KOPT-K1 (cell line): Measurements from ENCODE around the gene DNAJB6.

Experiments
- H3K27ac ChIP-seq: fragments of 200-600 bp; sonication (generic); 2 replicates; pipeline ENCODE4 v1.5.1; 2016; ENCODE audit warnings: antibody characterized with exemption, mild to moderate bottlenecking, low read depth, low read length; ENCODE audit not compliant: poor library complexity, severe bottlenecking
- H3K36me3 ChIP-seq: fragments of 200-600 bp; sonication (generic); 2 replicates; pipeline ENCODE4 v1.5.1; 2017; ENCODE audit warnings: antibody characterized with exemption, mild to moderate bottlenecking, low read length, moderate library complexity; ENCODE audit not compliant: insufficient read depth
- H3K9me3 ChIP-seq: fragments of 200-600 bp; sonication (generic); 2 replicates; pipeline ENCODE4 v1.5.1; 2017; ENCODE audit warnings: antibody characterized with exemption, low read length, mild to moderate bottlenecking; ENCODE audit not compliant: insufficient read depth, poor library complexity, severe bottlenecking

The DNAJB6 gene

DNA sequence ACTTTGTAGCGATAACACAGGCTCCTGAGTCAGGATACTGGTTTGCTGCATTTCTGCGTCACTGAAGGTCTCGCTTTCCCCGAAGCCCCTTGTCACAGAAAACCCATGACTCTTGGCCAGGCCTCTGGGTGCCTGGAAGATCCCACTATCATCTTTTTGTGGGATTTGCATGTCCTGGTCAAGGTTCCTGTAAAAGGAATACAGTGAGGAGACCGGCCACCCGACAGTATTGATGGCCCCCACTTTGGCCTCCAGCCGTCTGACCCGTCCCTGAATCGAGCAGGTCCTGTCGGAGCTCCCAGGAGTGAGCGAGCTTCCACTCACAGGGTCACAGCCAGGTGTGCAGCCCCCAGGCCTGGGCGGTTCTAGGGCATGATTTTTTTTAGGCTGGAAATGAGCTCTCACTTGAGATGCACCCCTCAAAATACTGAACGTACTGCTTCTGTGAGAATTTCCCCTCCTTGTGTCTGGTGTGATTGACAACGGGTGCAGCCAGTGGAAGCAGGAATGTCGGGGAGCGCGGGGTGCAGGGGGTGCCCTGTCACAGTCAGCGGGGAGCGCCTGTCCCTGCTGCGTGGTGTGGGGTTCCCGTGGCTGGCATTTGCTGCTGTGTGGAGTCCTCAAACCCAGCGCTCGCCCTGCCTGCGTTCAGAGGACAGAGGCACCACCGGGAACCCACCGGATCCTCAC is 75.8 kb downstream of the DNAJB6 start:
- H3K36me3 ChIP-seq = peaks cover 98% of the 10 kb centered on the region
- no peak overlapping the region for H3K27ac ChIP-seq
- H3K9me3 ChIP-seq = no peaks in the 10 kb centered on the region

DNA sequence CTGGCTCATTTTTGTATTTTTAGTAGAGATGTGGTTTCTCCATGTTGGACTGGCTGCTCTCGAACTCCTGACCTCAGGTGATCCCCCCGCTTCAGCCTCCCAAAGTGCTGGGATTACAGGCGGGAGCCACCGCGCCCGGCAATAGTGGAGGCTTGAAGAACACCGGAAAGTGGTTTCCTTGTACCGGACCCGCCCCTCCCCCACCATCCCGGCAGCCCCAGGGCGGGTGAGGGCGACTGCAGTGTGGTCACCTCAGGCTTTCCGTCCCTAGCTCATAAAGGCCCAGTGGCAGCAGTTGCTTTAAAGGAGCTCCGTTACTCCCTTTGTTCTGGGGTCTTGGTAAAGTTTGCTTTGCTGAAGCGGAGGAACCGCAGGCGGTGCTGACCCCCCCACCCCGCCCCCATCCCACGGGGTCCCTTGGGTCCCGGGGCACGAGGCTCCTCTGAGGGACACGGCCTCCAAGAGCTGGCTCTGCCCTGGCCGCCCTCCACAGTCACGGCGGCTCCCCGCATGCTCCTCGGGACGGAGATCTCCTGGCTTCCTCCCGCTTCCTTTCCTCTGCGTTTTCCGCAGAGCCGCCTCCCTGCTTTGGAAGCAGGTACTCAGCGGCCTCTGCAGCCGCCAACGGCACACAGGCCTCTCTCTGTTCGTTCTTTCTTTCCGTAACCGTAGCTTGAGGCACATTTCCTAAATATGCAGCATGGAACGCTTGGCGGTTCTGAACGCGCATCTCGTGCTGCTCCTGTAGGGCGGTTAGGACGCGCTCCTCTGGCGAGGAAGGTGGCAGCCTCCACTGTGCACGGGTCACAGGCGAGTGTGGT is 77.3 kb downstream of the DNAJB6 start:
- H3K36me3 ChIP-seq = peaks cover 96% of the 10 kb centered on the region
- no peaks in the 10 kb centered on the region for H3K9me3 ChIP-seq
- H3K27ac ChIP-seq = no peak overlapping the region

DNA sequence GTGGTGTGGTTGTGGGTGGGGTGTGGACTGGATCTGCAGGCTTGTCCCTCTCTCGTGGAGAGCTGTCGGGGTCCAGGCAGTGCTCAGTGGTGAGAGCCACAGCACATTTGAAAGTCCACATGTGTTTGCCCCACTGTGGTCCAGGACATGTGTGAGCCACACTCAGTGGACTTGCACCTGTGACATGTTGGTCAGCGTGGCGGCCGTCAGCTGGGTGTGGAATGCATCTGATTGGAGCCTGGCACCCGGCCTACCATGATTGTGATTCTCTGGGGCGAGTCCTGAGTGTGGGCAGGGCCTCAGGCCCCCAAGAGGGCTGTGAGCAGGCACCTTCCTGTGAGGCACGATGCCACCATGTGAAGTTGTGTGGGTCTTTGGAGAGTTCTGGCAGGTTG is 77.9 kb downstream of the DNAJB6 start:
- peaks cover 92% of the 10 kb centered on the region for H3K36me3 ChIP-seq
- H3K9me3 ChIP-seq = no peaks in the 10 kb centered on the region
- no peak overlapping the region for H3K27ac ChIP-seq

DNA sequence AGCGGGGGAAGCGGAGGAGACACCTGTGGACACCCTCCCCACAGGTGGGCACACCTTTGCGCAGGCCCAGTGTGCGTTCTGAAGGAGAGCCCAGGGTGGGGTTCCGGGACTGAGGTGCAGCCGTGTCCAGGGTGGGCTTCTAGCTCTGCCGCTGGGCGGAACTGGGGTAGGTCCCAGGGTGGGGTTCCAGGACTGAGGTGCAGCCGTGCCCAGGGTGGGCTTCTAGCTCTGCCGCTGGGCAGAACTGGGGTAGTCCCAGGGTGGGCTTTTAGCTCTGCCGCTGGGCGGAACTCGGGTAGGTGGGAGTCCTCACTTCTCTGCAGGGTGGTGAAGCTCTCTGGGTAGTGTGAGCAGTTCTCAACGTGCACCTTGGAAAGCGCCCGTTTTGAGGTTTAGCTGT is 78.7 kb downstream of the DNAJB6 start:
- H3K27ac ChIP-seq = no peak overlapping the region
- H3K9me3 ChIP-seq = no peaks in the 10 kb centered on the region
- H3K36me3 ChIP-seq = peaks cover 91% of the 10 kb centered on the region

DNA sequence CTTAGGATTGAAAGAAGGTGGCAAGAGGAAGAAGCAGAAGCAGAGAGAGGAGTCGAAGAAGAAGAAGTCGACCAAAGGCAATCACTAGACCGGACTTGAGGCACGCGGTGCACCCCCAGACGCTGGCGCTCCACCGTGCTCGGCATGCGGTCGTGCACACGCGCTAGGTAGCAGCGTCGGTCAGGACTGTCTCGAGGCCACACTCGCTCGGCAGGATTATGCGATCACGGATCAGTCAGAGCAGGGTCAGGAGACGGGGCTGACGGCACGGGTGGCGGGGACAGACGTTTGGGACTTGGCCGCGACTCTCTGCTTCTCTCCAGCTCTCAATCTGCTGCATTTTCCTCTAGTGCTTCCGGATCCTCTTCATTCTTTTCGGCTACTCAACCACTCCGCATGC is 79.2 kb downstream of the DNAJB6 start:
- Histone ChIP-seq H3K9me3 (no peaks in the 10 kb centered on the region), H3K36me3 (peaks cover 87% of the 10 kb centered on the region), H3K27ac (no peak overlapping the region)

DNA sequence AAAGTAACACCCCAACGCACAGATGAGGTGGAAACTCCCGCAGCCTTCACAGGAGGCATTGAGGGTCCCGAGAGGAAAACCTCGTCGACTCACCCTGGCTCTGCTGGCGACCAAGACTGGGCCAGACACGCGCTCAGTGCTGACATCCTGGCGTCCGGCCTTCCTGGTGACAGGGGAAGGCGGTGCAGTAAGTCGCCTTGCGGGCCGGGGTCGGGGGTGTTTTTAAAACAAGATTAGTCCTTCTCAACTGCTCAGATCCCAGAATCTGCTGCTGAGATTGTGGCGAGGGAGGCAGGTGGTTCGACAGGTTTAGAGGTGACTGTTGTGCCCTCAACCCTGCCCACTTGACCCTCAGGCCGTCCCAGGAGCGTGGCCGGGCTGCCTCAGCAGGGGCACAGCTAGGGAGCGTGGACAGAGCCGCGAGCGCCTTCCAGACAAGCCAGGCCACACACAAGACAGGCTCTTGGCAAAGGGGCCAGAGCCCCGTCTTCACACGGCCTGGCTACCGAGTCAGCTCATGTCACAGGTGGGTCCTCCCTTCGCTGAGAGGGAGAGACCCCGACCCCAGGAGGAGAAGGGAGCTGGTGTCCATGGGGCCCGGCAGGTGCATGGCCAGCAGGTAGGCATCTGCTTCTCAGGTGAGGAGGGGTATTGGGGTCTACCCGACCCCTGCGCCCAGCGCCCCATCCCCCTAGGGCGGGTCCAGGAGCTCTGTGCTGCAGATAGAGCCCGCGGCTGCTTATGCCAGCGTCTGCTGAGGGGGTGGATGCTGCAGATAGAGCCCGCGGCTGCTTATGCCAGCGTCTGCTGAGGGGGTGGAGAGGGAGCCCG is 81.6 kb downstream of the DNAJB6 start:
- Histone ChIP-seq H3K36me3 (peaks cover 72% of the 10 kb centered on the region), H3K27ac (no peak overlapping the region), H3K9me3 (no peaks in the 10 kb centered on the region)

DNA sequence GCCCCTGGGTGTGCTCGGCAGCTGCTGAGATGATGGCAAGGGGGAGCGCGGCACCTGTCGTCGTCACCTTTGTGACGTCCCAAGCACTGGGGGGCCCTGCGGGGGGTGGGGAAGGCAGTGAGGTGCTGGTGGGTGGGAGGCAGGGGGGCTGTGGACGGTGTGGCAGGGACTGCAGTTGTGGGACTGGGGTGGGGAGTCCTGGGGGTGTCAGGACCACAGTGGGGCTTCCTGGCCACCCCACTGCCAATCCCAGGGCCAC is 82.2 kb downstream of the DNAJB6 start:
- no peaks in the 10 kb centered on the region for H3K9me3 ChIP-seq
- peaks cover 67% of the 10 kb centered on the region for H3K36me3 ChIP-seq
- H3K27ac ChIP-seq = no peak overlapping the region

DNA sequence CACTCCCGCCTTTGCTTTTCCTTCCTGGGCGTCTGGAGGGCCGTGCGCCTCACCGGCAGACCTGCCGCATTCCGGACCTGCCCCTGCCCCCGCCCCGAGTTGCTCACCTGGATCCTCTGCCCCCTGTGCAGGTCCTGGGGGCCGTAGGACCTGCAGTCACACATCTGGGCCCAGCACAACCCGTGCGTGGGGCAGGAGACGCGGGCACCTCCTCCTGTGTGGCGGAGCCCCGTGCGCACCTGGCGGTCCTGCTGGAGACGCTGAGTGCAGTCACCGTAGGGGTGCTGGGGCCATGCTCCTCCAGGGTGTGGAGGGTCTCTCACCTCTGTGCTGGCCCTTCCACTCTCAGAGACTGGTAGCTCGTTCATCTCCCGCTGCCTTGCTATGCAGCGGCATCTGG is 85.5 kb downstream of the DNAJB6 start:
- peaks cover 34% of the 10 kb centered on the region for H3K36me3 ChIP-seq
- no peaks in the 10 kb centered on the region for H3K9me3 ChIP-seq
- H3K27ac ChIP-seq = no peak overlapping the region

DNA sequence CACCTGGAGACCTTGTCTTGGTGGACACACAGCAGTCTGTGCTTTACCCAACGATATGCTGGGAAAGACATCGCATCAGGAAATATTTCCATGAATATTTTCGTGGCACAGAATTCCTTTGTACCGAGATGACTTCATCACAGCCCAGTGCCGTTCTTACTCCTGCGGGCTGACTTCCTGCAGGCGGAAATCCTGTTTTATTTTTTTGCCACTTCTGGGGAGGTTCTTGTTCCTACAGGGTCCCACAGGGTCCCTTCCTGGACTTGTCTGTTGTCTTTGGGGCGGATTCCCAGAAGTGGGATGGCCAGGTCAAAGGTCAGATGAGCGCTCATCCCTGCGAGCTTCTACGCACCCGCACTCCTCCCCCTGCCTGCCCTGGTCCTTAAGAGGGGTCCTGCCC is 86.5 kb downstream of the DNAJB6 start:
- Histone ChIP-seq H3K9me3 (no peaks in the 10 kb centered on the region), H3K27ac (no peak overlapping the region), H3K36me3 (peaks cover 23% of the 10 kb centered on the region)

DNA sequence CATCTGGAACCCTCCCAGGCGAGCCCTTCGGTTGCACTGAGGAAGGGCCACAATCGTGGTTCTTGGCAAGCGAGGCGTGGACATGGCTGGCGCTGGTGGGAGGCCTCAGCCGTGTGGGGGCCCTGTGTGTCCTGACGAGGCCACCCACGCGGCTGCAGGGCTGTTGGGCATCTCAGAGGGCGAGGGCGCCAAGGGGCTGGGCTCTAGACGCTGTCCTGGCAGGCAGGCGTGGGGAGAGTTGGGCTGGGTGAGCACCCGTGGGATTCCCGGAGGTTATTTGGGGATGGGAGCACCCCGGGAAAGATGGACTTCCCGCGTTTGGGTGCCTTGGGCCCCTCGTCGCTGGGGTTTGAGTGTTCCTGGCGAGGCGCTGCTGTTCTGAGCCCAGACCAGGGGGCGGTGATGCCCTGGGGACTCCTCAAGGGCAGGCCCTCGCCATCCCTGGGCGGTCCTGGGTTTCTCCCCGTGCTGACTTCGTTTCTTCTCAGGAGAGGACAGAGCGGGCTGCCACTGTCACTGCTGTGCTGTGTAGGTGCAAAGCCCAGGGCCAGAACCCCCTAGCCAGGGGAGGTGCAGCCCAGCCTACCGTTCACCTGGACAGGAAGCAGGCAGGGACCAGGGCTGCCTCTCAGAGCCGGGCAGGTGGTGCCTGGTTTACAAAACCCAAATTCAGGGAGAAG is 87.2 kb downstream of the DNAJB6 start:
- Histone ChIP-seq H3K36me3 (peaks cover 19% of the 10 kb centered on the region; the same call in 1 of the 2 replicates), H3K27ac (no peak overlapping the region), H3K9me3 (no peaks in the 10 kb centered on the region)

DNA sequence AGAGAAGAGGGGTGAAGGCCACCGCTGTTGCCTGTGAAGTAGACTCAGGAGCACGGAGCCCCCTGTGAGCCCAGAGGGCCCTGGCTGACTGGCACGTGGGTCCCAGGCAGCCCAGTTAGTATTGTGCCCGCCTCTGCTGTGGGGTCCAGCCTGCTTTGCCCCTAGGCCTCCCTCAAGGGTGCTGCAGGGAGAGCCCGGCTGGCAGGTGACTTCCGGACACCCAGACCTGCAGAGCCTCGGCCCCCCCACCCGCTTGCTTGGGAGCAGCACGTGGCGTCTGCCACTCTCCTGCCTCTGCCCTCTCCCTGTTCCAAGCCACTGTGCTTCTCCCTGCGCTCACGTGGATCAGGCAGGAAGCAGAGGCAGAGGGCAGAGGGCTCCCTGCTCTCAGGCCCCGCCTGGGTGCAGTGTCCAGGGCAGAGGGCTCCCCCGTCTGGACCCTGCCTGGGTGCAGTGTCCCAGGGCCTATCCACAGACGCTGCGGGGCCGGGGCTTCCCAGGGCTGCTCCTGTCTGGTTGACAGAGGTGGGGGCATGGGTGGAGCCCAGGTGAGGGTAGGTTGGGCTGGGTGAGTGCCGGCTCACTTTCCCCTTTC is 88.4 kb downstream of the DNAJB6 start:
- Histone ChIP-seq H3K36me3 (peaks cover 11% of the 10 kb centered on the region; the same call in 1 of the 2 replicates), H3K9me3 (no peaks in the 10 kb centered on the region), H3K27ac (no peak overlapping the region)

DNA sequence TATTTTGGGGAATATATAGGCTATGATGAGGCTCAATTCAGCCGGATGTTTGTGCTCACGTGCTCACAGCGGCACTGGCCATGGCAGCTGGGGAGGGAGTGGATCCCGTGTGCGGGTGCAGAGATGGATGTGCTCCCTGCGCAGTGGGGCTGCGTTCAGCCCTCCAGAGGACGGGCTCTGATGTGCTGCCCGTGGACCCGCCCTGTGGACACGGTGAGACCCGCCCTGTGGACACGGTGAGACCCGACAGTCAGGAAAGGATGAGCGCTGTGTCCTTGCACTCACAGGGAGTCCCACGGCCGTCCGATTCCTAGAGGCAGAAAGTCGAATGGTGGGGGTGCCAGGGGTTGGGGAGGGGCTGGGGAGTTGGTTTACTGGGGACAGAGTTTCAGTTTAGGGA is 89.0 kb downstream of the DNAJB6 start:
- Histone ChIP-seq H3K27ac (no peak overlapping the region), H3K9me3 (no peaks in the 10 kb centered on the region), H3K36me3 (peaks cover 8% of the 10 kb centered on the region; the same call in 1 of the 2 replicates)

DNA sequence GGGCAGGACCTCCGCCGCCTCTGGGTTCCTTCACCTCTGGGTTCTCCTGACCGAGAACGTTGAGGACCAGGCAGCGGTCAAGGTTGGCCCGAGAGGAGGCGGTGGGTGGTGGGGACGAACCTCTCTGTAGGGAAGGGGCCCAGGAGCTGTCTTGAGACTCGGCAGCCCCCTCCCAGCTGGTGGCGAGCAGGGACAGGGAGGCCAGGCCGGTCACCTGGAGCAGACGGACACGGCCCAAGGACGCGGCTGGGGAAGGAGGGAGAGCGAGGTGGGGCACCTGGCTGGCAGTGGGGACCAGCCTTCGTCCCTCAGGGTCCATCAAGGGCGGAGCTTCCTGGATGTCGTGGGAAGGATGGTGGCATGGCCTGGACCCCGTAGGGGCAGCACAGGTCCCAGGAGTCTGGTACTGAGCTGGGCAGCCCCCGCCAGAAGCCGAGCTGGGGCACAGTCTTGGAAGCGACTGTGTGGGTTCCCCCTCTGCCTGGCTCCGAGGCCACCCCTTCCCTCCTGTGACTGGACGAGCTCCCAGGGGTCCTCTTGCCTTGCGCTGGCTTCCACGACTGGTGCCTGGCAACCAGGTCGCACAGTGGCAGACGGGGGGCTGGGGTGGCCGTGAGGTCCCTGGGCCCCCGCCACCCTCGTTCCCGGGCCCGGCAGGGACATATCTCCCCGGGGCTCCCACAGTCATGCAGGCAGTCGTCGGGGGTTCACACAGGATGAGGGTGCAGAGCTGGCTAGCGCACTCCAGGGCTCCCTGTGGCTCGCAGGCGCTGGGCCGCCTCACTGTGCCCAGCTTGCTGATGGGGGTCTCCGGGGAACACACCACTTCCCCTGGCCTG is 89.9 kb downstream of the DNAJB6 start:
- Histone ChIP-seq H3K36me3 (peaks cover 8% of the 10 kb centered on the region; the same call in 1 of the 2 replicates), H3K27ac (no peak overlapping the region)

More for the DNA sequence above, 89.9 kb downstream of the DNAJB6 start:
- H3K9me3 ChIP-seq = no peaks in the 10 kb centered on the region
